Sciatic nerve (tissue), 2 donors: ENCODE data around the gene CMTM3. TPM values are rescaled to one million over a fixed set of nuclear protein-coding genes. Genes with fewer than 3 reads are reported as not detected.
"Not testable (repeated sequence)": the region's sequence is repeated elsewhere in the genome, so short reads cannot be mapped to it uniquely, and the experiment has no call there.

ENCODE experiments used
- ATAC-seq: fragments of 200-7000 bp; cut with Tn5 transposase; one replicate; pipeline ENCODE4 v1.9.1; 2020; ENCODE audit warnings: mild to moderate bottlenecking, moderate library complexity
- DNase-seq: peaks from one replicate; pipeline ENCODE4 v3.0.0-alpha.2; 2020; ENCODE audit warnings: low spot score
- intact Hi-C: fragments of 100-400 bp; cut with DNase I; formaldehyde crosslinking; loops from one replicate; pipeline ENCODE4 v1.14.2; 2022
- total RNA-seq: library from RNA; stranded (reverse); fragmentation: NEBNext Ultra II Directional; extraction: Animal tissue kit (Norgen Biotek cat#: 25700); gene quantifications from one replicate; pipeline ENCODE4 v1.2.1, GENCODE V29; 2021
- donor health status: DM: no; HTN: no; CAD: no.
- donor health status: DM: no; HTN: no; CAD: no.

CMTM3 gene, protein sequence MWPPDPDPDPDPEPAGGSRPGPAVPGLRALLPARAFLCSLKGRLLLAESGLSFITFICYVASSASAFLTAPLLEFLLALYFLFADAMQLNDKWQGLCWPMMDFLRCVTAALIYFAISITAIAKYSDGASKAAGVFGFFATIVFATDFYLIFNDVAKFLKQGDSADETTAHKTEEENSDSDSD
- total RNA-seq: 44.5 TPM

DNA sequence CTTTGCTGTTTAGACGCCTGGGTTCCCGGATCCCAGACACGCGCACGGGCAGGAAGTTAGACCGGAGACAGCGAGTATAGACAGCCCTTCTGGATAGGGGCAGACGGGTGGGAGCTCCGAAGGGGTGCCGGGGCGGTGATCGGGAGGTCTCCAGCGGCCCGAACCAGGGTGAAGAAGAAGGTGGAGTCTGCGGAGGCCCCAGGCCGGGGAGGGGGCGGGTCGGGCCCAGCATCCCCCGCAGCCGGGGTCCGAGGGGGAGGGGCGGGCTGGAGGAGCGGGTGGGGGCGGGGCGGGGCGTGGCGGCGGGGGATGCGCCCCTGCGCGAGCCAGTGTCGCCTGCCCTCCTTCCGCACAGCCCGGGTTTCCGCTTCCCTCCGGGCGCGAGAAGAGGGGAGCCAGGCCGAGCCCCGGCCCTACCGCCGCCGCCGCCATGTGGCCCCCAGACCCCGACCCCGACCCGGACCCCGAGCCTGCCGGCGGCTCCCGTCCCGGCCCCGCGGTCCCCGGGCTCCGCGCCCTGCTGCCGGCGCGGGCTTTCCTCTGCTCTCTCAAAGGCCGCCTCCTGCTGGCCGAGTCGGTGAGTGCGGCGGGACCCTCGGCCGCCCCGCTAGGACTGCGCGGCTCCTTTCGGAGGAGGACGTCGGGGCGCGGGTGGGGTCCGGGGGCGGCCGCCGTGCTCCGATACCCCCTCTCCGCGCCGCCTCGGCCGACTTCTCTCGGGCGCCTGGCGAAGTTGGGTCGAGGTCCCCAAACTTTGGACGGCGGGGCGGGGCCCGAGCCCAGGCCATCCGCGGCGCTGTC is at the start of gene CMTM3:
Gene CMTM3, plus strand, starts transcription at position 329 of the 801 bp plus-strand sequence. Its CDS starts 102 bp downstream, at position 431.
- DNase-seq (peak; percentile 86), ATAC-seq (peak; percentile 58)
- intact Hi-C loops: loop anchor here (5.0 kb wide), 1 partner anchor 197 kb away; no protein-coding TSS in a partner anchor

DNA sequence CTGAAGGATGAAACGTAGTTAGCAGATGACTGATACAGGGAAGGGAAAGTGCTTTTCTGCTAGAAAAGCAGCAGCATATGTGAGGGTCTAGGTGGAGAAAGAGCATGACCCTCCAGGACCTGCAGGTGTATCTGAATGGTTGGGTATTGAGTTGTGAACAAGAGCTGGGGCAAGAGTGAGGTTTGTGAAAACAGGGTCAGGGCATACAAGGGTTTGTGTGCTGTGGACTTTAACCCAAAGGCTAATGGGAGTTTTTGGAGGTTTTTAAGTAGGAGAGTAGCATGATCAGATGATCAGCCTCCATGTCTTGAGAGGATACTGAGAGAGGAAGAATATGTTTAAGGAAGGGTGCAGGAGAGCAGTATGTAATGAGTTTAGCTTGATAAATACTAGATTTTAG is 44.4 kb upstream of the CMTM3 start:
- ATAC-seq (no peak), DNase-seq (no peak)
- intact Hi-C loops: no loop called here

DNA sequence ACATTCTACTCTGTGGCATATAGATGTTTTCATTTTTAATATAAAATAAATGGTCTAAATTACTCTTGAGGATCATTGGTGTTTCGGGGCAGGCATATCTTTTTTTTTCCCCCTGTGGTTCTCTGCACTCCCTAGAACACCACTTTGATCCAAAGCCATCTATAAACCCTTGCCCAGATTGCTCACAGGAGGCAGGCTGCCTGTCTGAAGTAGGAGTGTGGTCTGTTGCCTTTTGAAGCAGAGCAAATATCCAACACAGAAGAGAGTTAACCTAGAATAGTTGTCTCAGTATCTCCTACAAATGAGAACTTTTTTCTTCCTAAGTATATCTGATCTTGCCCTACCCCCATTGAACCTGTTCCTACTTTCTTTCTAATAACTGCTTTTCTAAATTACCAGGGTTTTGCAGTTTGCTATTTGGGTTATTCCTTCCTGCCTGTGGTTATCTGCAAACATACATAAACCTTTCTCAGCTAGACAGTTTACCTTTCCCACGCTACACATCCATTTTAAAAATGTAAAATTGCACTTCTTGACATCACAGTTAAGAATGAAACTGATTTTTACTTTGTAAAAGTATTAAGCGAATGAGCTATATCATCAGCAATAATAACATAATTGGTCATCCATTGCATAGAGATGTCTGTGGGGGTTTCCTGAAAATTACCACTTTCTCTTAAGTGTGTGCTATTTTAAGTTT is 43.0 kb upstream of the CMTM3 start:
- DNase-seq: no peak
- intact Hi-C loops: no loop called here
- ATAC-seq: no peak

DNA sequence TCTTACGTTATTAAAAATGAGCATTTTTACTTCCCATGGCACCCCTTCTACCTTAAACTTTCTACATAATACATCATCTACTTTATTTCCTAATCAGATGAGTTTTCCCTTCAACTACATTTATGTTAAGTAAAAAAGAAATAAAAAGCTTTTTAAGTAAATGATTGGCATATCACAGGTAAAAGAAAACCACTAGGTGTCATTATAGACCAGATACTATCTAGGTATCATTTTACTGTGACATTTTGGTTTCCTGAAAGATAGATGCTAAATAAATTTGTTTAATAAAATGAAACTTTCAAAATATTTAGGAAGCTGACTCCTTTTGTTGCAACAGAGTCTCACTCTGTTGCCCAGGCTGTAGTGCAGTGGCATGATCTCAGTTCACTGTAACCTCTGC is 42.1 kb upstream of the CMTM3 start:
- no peak for ATAC-seq
- DNase-seq: no peak
- intact Hi-C loops: no loop called here

DNA sequence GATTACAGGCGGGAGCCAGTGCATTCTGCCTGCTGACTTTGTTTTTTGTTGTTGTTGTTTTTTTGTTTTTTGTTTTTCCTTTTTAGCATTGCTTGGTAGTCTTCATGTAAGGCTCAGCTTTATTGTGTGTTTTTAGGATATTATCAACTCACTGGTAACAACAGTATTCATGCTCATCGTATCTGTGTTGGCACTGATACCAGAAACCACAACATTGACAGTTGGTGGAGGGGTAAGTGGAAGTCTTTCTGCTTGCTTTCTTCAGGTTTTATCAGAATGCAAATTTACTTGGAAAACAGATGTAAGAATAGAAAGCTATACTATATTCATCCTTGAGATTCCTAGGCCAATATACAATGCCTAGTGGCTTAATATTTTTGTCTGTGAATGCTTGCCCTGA is 41.5 kb upstream of the CMTM3 start:
- intact Hi-C loops: no loop called here
- ATAC-seq (no peak), DNase-seq (no peak)

DNA sequence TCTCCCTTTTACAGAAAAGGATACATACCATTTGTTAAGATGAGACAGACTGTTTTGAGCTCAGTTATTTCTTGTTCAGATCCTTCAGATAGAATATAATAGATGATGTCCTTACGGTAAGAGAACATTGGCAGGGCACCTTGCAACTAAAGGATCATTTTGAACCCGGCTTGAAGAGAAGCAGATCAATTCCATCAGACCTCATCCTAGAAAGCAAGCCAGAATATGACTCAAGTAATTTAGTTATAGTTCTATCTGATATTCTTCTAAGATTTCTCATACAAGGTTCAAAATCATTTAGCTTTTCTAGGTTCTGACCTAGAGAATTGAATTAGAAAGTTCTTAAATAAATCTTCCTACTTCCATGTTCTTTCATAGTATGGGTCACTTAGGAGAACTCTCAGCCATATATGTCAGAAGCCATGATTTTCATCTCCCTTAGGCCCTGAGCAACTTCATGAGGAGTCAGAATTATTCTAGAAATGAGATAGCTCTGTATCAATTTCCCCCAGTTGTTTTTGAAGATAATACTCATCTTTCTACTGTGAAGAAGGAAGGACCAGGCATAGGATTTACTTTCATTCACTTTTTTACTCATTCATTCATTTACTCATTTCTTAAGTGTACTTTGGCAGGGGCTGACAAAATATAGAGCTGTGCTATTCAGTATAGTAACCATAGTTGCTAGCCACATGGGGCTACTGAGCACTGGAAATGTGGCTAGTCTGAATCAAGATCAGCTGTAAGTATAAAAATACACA is 40.8 kb upstream of the CMTM3 start:
- intact Hi-C loops: no loop called here

DNA sequence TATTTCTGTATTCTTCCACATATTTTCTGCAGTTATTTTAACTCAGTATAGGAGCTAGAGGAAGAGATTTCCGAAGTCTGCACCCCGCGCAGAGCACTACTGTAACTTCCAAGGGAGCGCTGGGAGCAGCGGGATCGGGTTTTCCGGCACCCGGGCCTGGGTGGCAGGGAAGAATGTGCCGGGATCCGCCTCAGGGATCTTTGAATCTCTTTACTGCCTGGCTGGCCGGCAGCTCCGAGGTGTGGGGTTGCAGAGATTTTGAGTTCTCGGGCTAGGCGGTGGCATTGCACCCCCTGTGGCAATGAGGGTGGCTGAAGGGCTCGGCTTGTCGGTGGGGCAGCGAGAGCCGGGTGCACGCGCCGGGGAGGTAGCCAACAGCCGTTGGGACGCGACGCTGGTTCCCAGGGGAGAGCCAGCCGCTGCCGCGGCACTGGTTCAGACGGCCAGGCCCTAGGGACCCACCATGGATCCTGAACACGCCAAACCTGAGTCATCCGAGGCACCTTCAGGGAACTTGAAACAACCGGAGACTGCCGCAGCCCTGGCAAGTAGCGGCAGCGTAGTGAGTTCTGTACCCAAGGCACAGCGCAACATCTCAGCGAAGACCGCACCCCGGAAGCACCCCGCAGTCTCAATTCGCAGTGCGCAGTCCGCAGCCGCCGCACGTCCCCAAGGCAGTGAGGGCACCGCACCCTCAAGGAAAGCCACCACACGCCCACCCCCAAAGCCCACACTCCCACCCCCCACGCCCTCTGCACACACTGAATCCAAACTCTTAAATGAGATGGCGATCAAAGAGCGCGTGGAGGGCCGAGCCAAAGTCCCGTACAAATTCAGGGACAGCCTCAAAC is 38.2 kb upstream of the CMTM3 start, which contains the start of gene CMTM1:
Gene CMTM1, plus strand, starts transcription at position 389 of the 851 bp plus-strand sequence. Its CDS starts 75 bp downstream, at position 464.
- DNase-seq (no peak), ATAC-seq (peak; percentile 36)
- intact Hi-C loops: no loop called here

More for the DNA sequence above, 40.8 kb upstream of the CMTM3 start:
- DNase-seq: no peak
- no peak for ATAC-seq

DNA sequence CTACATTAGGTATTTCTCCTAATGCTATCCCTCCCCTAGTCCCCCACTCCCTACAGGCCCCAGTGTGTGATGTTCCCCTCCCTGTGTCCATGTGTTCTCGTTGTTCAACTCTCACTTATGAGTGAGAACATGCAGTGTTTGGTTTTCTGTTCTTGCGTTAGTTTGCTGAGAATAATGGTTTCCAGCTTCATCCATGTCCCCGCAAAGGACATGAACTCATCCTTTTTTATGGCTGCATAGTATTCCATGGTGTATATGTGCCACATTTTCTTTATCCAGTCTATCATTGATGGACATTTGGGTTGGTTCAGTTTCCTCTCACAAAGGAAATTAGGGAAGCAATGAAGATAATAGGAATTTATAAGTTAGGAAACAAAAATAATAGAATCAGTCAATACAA is 37.2 kb upstream of the CMTM3 start:
- ATAC-seq, intact Hi-C loops, DNase-seq: not testable (repeated sequence)

DNA sequence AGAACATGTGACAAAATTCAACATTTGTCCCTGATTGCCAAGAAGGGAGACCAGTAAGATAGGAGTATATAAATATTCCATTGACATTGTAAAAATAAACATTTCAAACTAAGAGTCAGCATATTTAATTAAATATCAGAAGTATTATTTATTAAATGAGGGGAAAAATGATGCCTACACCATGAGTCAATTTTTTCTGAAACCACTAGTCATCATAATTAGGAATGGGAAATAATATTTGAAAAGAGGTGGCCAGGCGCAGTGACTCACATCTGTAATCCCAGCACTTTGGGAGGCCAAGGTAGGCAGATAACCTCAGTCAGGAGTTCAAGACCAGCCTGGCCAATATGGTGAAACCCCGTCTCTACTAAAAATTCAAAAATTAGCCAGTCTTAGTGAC is 36.1 kb upstream of the CMTM3 start:
- DNase-seq: no peak
- ATAC-seq: no peak
- intact Hi-C loops: no loop called here

DNA sequence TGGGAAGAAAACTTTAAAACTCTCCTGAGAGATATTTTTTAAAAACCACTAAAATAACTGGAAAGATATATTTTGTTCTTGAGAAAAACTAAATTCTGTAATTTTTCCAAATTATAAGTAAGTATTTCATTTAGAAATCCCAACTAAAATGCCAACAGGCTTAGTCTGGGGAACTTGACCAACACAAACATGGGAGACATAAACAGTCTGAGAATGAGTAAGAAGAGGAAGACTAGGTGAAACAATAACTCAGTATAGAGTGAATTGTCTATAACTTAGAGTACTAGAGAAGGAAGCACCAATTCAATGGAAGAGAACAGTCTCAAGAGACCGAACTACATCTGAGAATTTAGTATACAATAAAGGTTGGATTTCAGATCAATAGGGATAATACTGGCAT is 35.4 kb upstream of the CMTM3 start:
- ATAC-seq (no peak), DNase-seq (no peak)
- intact Hi-C loops: no loop called here

DNA sequence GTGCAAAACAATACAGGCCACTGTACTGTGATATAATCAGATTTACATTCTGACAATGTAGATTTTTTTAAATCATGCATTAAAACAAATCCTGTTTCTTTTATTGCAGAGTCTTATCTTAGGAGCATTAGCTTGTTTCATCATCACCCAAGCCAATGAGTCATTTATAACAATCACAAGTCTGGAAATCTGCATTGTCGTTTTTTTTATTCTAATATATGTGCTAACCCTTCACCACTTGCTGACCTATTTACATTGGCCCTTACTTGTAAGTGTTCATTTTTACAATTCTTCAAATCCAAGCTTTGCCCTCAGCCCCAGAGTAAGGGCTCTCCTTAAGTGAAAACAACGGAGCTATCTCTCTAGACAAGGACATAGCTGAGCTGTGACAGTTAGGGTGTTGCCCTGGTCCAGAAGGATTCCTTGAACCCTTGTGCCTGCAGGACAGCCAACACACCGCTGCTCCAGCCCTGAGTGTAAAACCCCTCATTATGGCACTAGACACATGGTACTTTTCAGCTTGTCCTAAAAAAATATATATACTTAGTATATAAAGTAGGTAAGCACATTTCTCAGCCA is 34.6 kb upstream of the CMTM3 start:
- DNase-seq: no peak
- peak; percentile 44 for ATAC-seq

DNA sequence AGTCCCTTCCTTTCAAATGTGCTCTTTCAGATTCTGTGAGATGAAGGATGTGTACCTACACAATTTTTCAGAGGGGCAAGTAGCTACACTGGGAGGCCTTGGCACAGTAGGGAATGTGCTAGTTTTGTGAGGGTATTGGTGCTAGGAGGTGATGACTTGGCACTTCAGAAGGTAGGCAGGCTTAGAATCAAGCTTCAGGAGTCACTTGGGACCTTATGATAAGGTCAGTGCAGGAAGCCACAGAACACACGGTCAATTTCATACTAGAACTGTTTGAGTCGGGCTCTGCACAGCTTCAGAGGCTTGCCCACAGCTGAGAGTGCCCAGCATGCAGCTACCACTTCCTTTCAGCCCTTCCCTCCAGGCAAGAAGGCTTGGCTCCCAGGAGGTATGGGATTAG is 32.1 kb upstream of the CMTM3 start:
- intact Hi-C loops: no loop called here
- DNase-seq (no peak), ATAC-seq (no peak)

More for the DNA sequence above, 34.6 kb upstream of the CMTM3 start:
- intact Hi-C loops: no loop called here

DNA sequence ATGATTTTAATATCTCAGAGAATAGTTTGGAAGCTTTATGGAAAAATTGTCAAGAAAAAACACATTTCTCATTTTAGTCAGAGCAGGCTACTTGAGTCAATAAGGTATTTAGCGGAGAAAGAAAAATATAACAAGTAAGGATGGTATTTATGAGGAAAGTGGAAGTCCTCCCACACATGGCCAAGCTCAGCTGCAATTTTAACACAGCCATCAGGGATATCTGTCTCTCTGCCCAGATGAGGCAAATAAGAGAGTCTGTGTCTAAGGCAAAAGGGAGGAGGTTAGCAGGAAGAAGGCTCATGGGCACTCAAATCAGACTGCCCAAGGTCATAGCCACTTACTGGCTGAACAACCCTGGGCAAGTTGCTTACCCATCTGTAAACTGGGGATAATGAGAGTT is 30.4 kb upstream of the CMTM3 start:
- DNase-seq (no peak), ATAC-seq (no peak)
- intact Hi-C loops: no loop called here

DNA sequence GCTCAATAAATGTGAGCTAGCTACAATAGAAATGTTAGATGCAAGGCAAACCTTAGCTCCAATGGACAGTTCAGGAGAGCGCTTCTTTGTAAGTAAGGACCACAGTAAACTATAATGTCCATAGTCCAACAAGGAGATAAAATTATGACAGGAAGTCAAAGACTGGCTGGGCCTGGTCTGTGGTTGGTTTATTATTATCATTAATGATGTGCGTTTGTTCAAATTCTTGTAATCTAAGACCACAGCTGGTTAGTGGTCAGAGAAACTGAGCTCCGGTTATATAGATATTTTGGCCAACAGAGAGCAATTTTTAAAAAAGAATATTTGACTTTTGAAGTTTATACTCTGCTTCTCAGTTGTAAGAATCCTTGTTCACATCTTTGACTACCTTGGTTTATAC is 30.0 kb upstream of the CMTM3 start:
- DNase-seq (no peak), ATAC-seq (no peak)
- intact Hi-C loops: no loop called here

DNA sequence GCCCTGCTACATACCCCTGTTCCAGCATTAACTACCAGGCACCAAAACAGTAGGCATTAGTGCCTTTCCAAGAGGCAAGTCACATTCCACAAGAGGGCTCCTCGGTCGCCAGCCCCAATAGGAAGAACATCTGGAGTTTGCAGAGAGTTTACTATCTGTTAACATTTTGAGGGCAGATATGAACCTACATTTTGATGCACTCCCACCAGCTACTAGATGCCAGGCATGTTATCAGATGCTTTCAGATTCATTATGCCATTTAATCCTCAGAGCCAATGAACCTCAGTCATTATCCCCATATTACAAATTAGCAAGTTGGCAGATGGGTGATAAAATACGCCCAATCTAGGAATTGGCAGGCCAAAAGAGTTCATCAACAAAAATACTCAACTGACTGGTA is 29.4 kb upstream of the CMTM3 start:
- intact Hi-C loops: no loop called here
- no peak for ATAC-seq
- no peak for DNase-seq

DNA sequence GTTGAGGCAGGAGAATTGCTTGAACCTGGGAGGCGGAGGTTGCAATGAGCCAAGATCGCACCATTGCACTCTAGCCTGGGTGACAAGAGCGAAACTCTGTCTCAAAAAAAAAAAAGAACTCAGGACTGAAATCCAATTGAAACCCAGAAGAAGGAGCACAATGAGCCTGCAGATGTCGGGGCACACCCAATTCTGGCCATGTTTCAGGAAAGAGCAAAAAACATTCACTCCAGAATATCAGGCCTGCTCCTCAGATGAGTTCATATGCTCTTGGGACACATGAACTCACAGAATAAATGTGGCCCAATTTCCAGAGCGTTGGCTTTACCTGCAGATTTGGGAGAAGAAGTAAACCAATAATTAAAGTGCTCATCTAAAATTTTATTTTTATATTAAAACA is 28.2 kb upstream of the CMTM3 start:
- intact Hi-C loops: no loop called here
- ATAC-seq (peak; percentile 31), DNase-seq (no peak)

DNA sequence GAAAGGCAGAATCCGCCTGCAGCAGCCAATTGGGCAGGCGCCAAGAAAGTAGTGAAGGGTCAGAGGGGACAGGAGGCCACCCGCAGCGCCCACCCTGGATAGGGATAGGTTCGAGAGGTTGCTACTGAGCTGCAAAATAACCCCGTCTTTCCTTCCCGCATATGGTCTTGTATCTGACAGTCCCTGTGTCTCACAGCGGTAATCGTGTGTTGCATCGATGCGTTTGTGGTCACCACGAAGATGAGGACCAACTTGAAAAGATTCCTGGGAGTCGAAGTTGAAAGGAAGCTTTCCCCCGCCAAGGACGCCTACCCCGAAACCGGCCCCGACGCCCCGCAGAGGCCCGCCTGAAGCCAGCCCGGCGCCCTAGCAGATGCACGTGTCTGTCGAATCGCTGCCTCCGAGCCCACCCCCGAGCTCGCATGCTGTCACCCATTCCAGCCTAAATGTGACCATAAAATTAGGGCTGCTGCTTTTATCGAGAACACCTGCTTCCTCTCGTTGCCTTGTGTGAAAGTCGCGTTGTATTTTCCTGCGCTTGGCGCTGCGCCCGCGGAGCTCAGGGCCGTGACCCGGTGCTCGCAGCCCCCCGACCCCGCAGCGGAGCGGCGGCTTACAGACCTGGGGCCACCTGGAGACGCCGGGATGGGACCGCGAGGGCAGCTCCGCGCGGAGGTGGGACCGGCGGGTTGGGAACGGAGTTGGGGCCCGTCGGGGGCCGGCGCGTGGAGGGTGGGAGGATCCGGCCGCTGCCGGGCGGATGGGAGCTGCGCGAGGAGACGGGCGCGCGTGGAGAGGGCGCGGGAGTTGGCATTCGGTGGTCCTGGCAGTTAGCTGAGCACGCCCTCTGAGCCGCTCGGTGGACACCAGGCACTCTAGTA is 25.6 kb upstream of the CMTM3 start, which contains the start of gene CMTM2:
Gene CMTM2, plus strand, starts transcription at position 813 of the 881 bp plus-strand sequence. CDS start 145 bp downstream, outside the sequence.
- ATAC-seq: no peak
- intact Hi-C loops: no loop called here
- DNase-seq: no peak
